ENCODE data around the gene RNF220. TPM values are rescaled to one million over a fixed set of nuclear protein-coding genes. Genes with fewer than 3 reads are reported as not detected.

Gene RNF220
- total RNA-seq, 1 donor = 53.2 TPM

GRCh38 chr1:44453798-44454349, 48.8 kb downstream of the RNF220 start:
- H3K4me3 ChIP-seq (ENCODE audit: insufficient read depth, low read length) = no peak overlapping the region
- no peaks in the 10 kb centered on the region for H3K79me2 ChIP-seq (ENCODE audit: insufficient read depth, low read length)
- no peaks in the 10 kb centered on the region for H4K20me1 ChIP-seq (ENCODE audit: insufficient read depth, low read length)
- H2AFZ ChIP-seq (ENCODE audit: low read length) = no peak overlapping the region
- H3K36me3 ChIP-seq (ENCODE audit: insufficient read depth, low read length) = no peaks in the 10 kb centered on the region
- no peak overlapping the region for H3K4me2 ChIP-seq (ENCODE audit: insufficient read depth, low read length)
- DNase-seq (ENCODE audit: insufficient read length, low spot score, missing footprints) = no peak
- H3K27me3 ChIP-seq (ENCODE audit: insufficient read depth, low read length) = peaks cover 43% of the 10 kb centered on the region
- no peaks in the 10 kb centered on the region for H3K4me1 ChIP-seq (ENCODE audit: insufficient read depth, low read length)
- H3K27ac ChIP-seq (ENCODE audit: low read depth, low read length) = no peak overlapping the region
- peaks cover 2% of the 10 kb centered on the region for H3K9me3 ChIP-seq (ENCODE audit: low read depth, low read length)
- TF ChIP-seq CTCF (IDR thresholded peaks at IDR 0.05; ENCODE audit: extremely low read depth, low read depth, low read length) = no peak

DNA sequence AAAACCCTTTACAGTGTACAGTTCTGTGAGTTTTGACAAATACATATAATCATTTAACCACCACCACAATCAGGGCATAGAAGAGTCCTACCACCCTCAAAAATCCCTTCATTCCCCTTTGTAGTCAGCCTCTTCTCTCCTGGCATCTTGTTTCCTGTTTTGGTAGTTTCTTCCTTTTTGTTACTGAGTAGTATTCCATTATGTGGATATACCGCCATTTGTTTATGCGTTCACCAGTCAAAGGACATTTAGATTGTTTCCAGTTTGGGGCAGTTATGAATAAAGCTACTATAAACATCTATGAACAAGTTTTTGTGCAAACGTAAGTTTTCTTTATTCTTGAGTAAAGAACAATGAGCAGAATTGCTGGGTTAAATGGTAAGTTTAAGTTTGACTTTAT, 49.6 kb downstream of the RNF220 start:
- H3K79me2 ChIP-seq (ENCODE audit: insufficient read depth, low read length) = no peaks in the 10 kb centered on the region
- H2AFZ ChIP-seq (ENCODE audit: low read length) = no peak overlapping the region
- no peak overlapping the region for H3K4me2 ChIP-seq (ENCODE audit: insufficient read depth, low read length)
- no peaks in the 10 kb centered on the region for H3K36me3 ChIP-seq (ENCODE audit: insufficient read depth, low read length)
- no peaks in the 10 kb centered on the region for H3K4me1 ChIP-seq (ENCODE audit: insufficient read depth, low read length)
- peaks cover 2% of the 10 kb centered on the region for H3K9me3 ChIP-seq (ENCODE audit: low read depth, low read length)
- no peaks in the 10 kb centered on the region for H4K20me1 ChIP-seq (ENCODE audit: insufficient read depth, low read length)
- no peak overlapping the region for H3K27ac ChIP-seq (ENCODE audit: low read depth, low read length)
- TF ChIP-seq CTCF (IDR thresholded peaks at IDR 0.05; ENCODE audit: extremely low read depth, low read depth, low read length) = no peak
- peaks cover 47% of the 10 kb centered on the region for H3K27me3 ChIP-seq (ENCODE audit: insufficient read depth, low read length)
- DNase-seq (ENCODE audit: insufficient read length, low spot score, missing footprints) = no peak
- no peak overlapping the region for H3K4me3 ChIP-seq (ENCODE audit: insufficient read depth, low read length)

GRCh38 chr1:44460107-44460882, 55.2 kb downstream of the RNF220 start:
- Histone ChIP-seq H3K27me3 (ENCODE audit: insufficient read depth, low read length) (peaks cover 54% of the 10 kb centered on the region), H3K79me2 (ENCODE audit: insufficient read depth, low read length) (no peaks in the 10 kb centered on the region), H3K36me3 (ENCODE audit: insufficient read depth, low read length) (no peaks in the 10 kb centered on the region), H3K4me2 (ENCODE audit: insufficient read depth, low read length) (no peak overlapping the region), H2AFZ (ENCODE audit: low read length) (no peak overlapping the region), H4K20me1 (ENCODE audit: insufficient read depth, low read length) (no peaks in the 10 kb centered on the region), H3K27ac (ENCODE audit: low read depth, low read length) (no peak overlapping the region), H3K9me3 (ENCODE audit: low read depth, low read length) (no peaks in the 10 kb centered on the region), H3K4me1 (ENCODE audit: insufficient read depth, low read length) (no peaks in the 10 kb centered on the region), H3K4me3 (ENCODE audit: insufficient read depth, low read length) (no peak overlapping the region)
- no peak for TF ChIP-seq CTCF (IDR thresholded peaks at IDR 0.05; ENCODE audit: extremely low read depth, low read depth, low read length)
- DNase-seq (ENCODE audit: insufficient read length, low spot score, missing footprints) = no peak

GRCh38 chr1:44464361-44464760, 59.3 kb downstream of the RNF220 start:
- no peaks in the 10 kb centered on the region for H4K20me1 ChIP-seq (ENCODE audit: insufficient read depth, low read length)
- H3K79me2 ChIP-seq (ENCODE audit: insufficient read depth, low read length) = no peaks in the 10 kb centered on the region
- H3K9me3 ChIP-seq (ENCODE audit: low read depth, low read length) = no peaks in the 10 kb centered on the region
- H3K4me1 ChIP-seq (ENCODE audit: insufficient read depth, low read length) = no peaks in the 10 kb centered on the region
- peaks cover 27% of the 10 kb centered on the region for H3K27me3 ChIP-seq (ENCODE audit: insufficient read depth, low read length)
- no peak overlapping the region for H3K4me2 ChIP-seq (ENCODE audit: insufficient read depth, low read length)
- no peak overlapping the region for H3K27ac ChIP-seq (ENCODE audit: low read depth, low read length)
- no peak for TF ChIP-seq CTCF (IDR thresholded peaks at IDR 0.05; ENCODE audit: extremely low read depth, low read depth, low read length)
- no peak overlapping the region for H2AFZ ChIP-seq (ENCODE audit: low read length)
- no peaks in the 10 kb centered on the region for H3K36me3 ChIP-seq (ENCODE audit: insufficient read depth, low read length)
- no peak overlapping the region for H3K4me3 ChIP-seq (ENCODE audit: insufficient read depth, low read length)
- DNase-seq (ENCODE audit: insufficient read length, low spot score, missing footprints) = no peak

Data from osteoblast (primary cell).